ENCODE measurements around the gene FAM184B. TPM values are rescaled to one million over a fixed set of nuclear protein-coding genes. Genes with fewer than 3 reads are reported as not detected.

The FAM184B gene
- total and polyA plus RNA-seq, 8 donors = 0.06 to 0.27 (median 0.18) TPM

- intact Hi-C loops (cut with DNase I) = no loop called here
- TF ChIP-seq CTCF (IDR thresholded peaks at IDR 0.05) = no peak
- Histone ChIP-seq H3K27ac (peak overlapping the region; percentile 91 to 97), H3K36me3 (peaks cover 0 to 2% of the 10 kb centered on the region in 2 donors), H3K9me3 (no peaks in the 10 kb centered on the region), H3K27me3 (no peaks in the 10 kb centered on the region), H3K4me3 (peak overlapping the region; percentile 77 to 86), H3K4me1 (peaks cover 18 to 57% of the 10 kb centered on the region in 2 donors)
- DNase-seq (no peak), ATAC-seq (no peak)
Measured at GRCh38 chr4:17809667-17810066, 28.2 kb upstream of the FAM184B start.

- Histone ChIP-seq H3K27ac (no peak overlapping the region), H3K4me1 (peaks cover 18 to 49% of the 10 kb centered on the region in 2 donors), H3K27me3 (no peaks in the 10 kb centered on the region), H3K4me3 (peak overlapping the region in 1 of 2 donors; percentile 2), H3K36me3 (peaks cover 0 to 24% of the 10 kb centered on the region in 2 donors), H3K9me3 (no peaks in the 10 kb centered on the region)
- intact Hi-C loops (cut with DNase I) = no loop called here
- no peak for TF ChIP-seq CTCF (IDR thresholded peaks at IDR 0.05)
- ATAC-seq = no peak
- DNase-seq = no peak
Measured at GRCh38 chr4:17807446-17807845, 26.0 kb upstream of the FAM184B start.

GRCh38 chr4:17805580-17806155 is 24.2 kb upstream of the FAM184B start:
- Histone ChIP-seq H3K36me3 (peaks cover 0 to 39% of the 10 kb centered on the region in 2 donors), H3K27ac (no peak overlapping the region), H3K9me3 (no peaks in the 10 kb centered on the region), H3K27me3 (no peaks in the 10 kb centered on the region), H3K4me3 (no peak overlapping the region), H3K4me1 (peaks cover 18 to 35% of the 10 kb centered on the region in 2 donors)
- TF ChIP-seq CTCF (IDR thresholded peaks at IDR 0.05) = no peak
- DNase-seq (no peak), ATAC-seq (no peak)
- intact Hi-C loops (cut with DNase I) = no loop called here

- Histone ChIP-seq H3K27ac (no peak overlapping the region), H3K4me1 (no peaks in the 10 kb centered on the region), H3K36me3 (peaks cover 0 to 44% of the 10 kb centered on the region in 2 donors), H3K27me3 (no peaks in the 10 kb centered on the region), H3K4me3 (no peak overlapping the region), H3K9me3 (no peaks in the 10 kb centered on the region)
- DNase-seq (no peak), ATAC-seq (no peak)
- TF ChIP-seq CTCF (IDR thresholded peaks at IDR 0.05) = no peak
- intact Hi-C loops (cut with DNase I) = no loop called here
Measured at GRCh38 chr4:17797808-17798207, 16.4 kb upstream of the FAM184B start.

GRCh38 chr4:17794730-17795129 is 13.3 kb upstream of the FAM184B start:
- Histone ChIP-seq H3K9me3 (no peaks in the 10 kb centered on the region), H3K27ac (no peak overlapping the region), H3K4me3 (no peak overlapping the region), H3K36me3 (peaks cover 0 to 20% of the 10 kb centered on the region in 2 donors), H3K27me3 (no peaks in the 10 kb centered on the region), H3K4me1 (no peaks in the 10 kb centered on the region)
- ATAC-seq (no peak), DNase-seq (no peak)
- intact Hi-C loops (cut with DNase I) = no loop called here
- TF ChIP-seq CTCF (IDR thresholded peaks at IDR 0.05) = no peak

All from left lung (tissue), 10 donors.